Transverse colon (tissue), 4 donors: ENCODE measurements around the gene NELL2.

Source experiments
- EP300 ChIP-seq: sonication (generic); formaldehyde crosslinking; IDR thresholded peaks from one replicate; pipeline ENCODE4 v1.6.1; 2017; ENCODE audit warnings: antibody characterized with exemption, low read depth
- POLR2A ChIP-seq: fragments of 450-650 bp; IDR thresholded peaks from one replicate; pipeline ENCODE4 v1.6.1; 2016; ENCODE audit warnings: antibody characterized with exemption, mild to moderate bottlenecking, moderate library complexity
- POLR2AphosphoS5 ChIP-seq, 3 donors: sonication (generic); formaldehyde crosslinking; IDR thresholded peaks; one replicate each; pipeline ENCODE4 v1.6.1; 2016; ENCODE audit warnings: antibody characterized with exemption in 3 of 3
- TF ChIP-seq, protein P1 (sequence below), 5 experiments: fragments of 200-600 bp in 3 of 5; fragments of 450-650 bp in 2 of 5; sonication (generic) in 3 of 5; IDR thresholded peaks; 1 replicate in 2 of 5; 2 replicates in 3 of 5; pipeline ENCODE4 v1.5.1; 2016 to 2017; ENCODE audit warnings: antibody characterized with exemption in 5 of 5, inconsistent platforms in 3 of 5, mild to moderate bottlenecking in 2 of 5, moderate library complexity in 1 of 5

DNA sequence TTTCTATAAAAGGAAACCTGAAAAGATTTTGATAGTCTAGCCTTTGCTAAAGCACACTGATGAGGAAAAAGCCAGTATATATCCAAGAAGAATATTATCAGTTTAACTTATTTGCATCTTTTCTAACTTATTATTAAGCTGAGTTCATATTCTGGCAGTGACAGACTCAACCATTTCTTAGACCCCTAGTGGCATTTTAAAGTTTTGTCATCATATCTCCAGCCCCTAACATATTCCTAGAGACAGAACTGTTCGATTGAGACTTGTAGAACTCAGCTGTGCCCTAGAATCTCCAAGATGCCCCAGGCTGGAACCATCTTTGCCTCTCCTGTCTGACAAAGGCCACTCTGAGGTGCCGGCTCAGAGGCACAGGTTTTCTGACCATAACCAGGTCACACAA is 365.6 kb downstream of the NELL2 start:
- TF ChIP-seq, protein P1, sequence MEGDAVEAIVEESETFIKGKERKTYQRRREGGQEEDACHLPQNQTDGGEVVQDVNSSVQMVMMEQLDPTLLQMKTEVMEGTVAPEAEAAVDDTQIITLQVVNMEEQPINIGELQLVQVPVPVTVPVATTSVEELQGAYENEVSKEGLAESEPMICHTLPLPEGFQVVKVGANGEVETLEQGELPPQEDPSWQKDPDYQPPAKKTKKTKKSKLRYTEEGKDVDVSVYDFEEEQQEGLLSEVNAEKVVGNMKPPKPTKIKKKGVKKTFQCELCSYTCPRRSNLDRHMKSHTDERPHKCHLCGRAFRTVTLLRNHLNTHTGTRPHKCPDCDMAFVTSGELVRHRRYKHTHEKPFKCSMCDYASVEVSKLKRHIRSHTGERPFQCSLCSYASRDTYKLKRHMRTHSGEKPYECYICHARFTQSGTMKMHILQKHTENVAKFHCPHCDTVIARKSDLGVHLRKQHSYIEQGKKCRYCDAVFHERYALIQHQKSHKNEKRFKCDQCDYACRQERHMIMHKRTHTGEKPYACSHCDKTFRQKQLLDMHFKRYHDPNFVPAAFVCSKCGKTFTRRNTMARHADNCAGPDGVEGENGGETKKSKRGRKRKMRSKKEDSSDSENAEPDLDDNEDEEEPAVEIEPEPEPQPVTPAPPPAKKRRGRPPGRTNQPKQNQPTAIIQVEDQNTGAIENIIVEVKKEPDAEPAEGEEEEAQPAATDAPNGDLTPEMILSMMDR (IDR thresholded peaks at IDR 0.05): no peak
- TF ChIP-seq POLR2A (no peak), EP300 (no peak), POLR2AphosphoS5 (IDR thresholded peaks at IDR 0.05) (no peak)
